ENCODE measurements around the gene GABARAP.
A peak's percentile ranks its signal among the peaks of the same experiment; 100 is the strongest.

GABARAP gene

GRCh38 chr17:7266784-7267183 lies 24.5 kb upstream of the GABARAP start:
- Mint-ChIP-seq H3K36me3 (ENCODE audit: low read depth) (peaks cover 3% of the 10 kb centered on the region), H3K27me3 (ENCODE audit: low read depth) (peaks cover 34% of the 10 kb centered on the region), H3K9me3 (no peaks in the 10 kb centered on the region), H3K27ac (no peak overlapping the region), H3K4me1 (ENCODE audit: low read depth) (peaks cover 14% of the 10 kb centered on the region), H3K4me3 (no peak overlapping the region)

- Mint-ChIP-seq H3K4me1 (ENCODE audit: low read depth) (peaks cover 17% of the 10 kb centered on the region), H3K4me3 (peak overlapping the region; percentile 61), H3K9me3 (no peaks in the 10 kb centered on the region), H3K36me3 (ENCODE audit: low read depth) (peaks cover 9% of the 10 kb centered on the region), H3K27ac (no peak overlapping the region), H3K27me3 (ENCODE audit: low read depth) (peaks cover 31% of the 10 kb centered on the region)
These were observed 21.5 kb upstream of the GABARAP start for GRCh38 chr17:7263801-7264078.

GRCh38 chr17:7262935-7263800 lies 20.9 kb upstream of the GABARAP start:
- Mint-ChIP-seq H3K4me1 (ENCODE audit: low read depth) (peaks cover 17% of the 10 kb centered on the region), H3K36me3 (ENCODE audit: low read depth) (peaks cover 11% of the 10 kb centered on the region), H3K4me3 (peak overlapping the region; percentile 61), H3K27me3 (ENCODE audit: low read depth) (peaks cover 31% of the 10 kb centered on the region), H3K27ac (peak overlapping the region; percentile 55), H3K9me3 (no peaks in the 10 kb centered on the region)

- Mint-ChIP-seq H3K27ac (peak within 1 kb of the TSS; percentile 55), H3K9me3 (no peaks in the 10 kb centered on the region), H3K27me3 (ENCODE audit: low read depth) (peaks cover 31% of the 10 kb centered on the region), H3K4me1 (ENCODE audit: low read depth) (peaks cover 17% of the 10 kb centered on the region), H3K36me3 (ENCODE audit: low read depth) (peaks cover 11% of the 10 kb centered on the region), H3K4me3 (peak within 1 kb of the TSS; percentile 61)
These were observed 20.1 kb upstream of the GABARAP start, which contains the start of gene CLDN7 for GRCh38 chr17:7262192-7262934. Gene CLDN7, minus strand, starts transcription at chr17:7262478. Its CDS starts 435 bp downstream, at chr17:7262043.

- Mint-ChIP-seq H3K27ac (no peak overlapping the region), H3K27me3 (ENCODE audit: low read depth) (peaks cover 27% of the 10 kb centered on the region)
These were observed 19.3 kb upstream of the GABARAP start for GRCh38 chr17:7261379-7262191.

GRCh38 chr17:7260651-7261378 lies 18.6 kb upstream of the GABARAP start:
- Mint-ChIP-seq H3K27me3 (ENCODE audit: low read depth) (peaks cover 27% of the 10 kb centered on the region), H3K36me3 (ENCODE audit: low read depth) (peaks cover 20% of the 10 kb centered on the region), H3K27ac (no peak overlapping the region), H3K4me3 (no peak overlapping the region), H3K9me3 (no peaks in the 10 kb centered on the region), H3K4me1 (ENCODE audit: low read depth) (peaks cover 19% of the 10 kb centered on the region)

More at GRCh38 chr17:7261379-7262191, 19.3 kb upstream of the GABARAP start:
- peaks cover 17% of the 10 kb centered on the region for H3K4me1 Mint-ChIP-seq (ENCODE audit: low read depth)
- H3K36me3 Mint-ChIP-seq (ENCODE audit: low read depth), result peaks cover 14% of the 10 kb centered on the region
- peak overlapping the region; percentile 58 for H3K4me3 Mint-ChIP-seq
- no peaks in the 10 kb centered on the region for H3K9me3 Mint-ChIP-seq

GRCh38 chr17:7260151-7260550 lies 17.9 kb upstream of the GABARAP start:
- no peak overlapping the region for H3K27ac Mint-ChIP-seq
- peaks cover 20% of the 10 kb centered on the region for H3K36me3 Mint-ChIP-seq (ENCODE audit: low read depth)

GRCh38 chr17:7259555-7259889 lies 17.3 kb upstream of the GABARAP start:
- H3K4me3 Mint-ChIP-seq, result no peak overlapping the region
- H3K27me3 Mint-ChIP-seq (ENCODE audit: low read depth), result peaks cover 25% of the 10 kb centered on the region
- peaks cover 19% of the 10 kb centered on the region for H3K4me1 Mint-ChIP-seq (ENCODE audit: low read depth)
- H3K36me3 Mint-ChIP-seq (ENCODE audit: low read depth), result peaks cover 24% of the 10 kb centered on the region
- no peaks in the 10 kb centered on the region for H3K9me3 Mint-ChIP-seq
- no peak overlapping the region for H3K27ac Mint-ChIP-seq

More at GRCh38 chr17:7260151-7260550, 17.9 kb upstream of the GABARAP start:
- Mint-ChIP-seq H3K4me3 (no peak overlapping the region), H3K9me3 (no peaks in the 10 kb centered on the region), H3K27me3 (ENCODE audit: low read depth) (peaks cover 27% of the 10 kb centered on the region), H3K4me1 (ENCODE audit: low read depth) (peaks cover 19% of the 10 kb centered on the region)

- no peak overlapping the region for H3K4me3 Mint-ChIP-seq
- no peaks in the 10 kb centered on the region for H3K9me3 Mint-ChIP-seq
- H3K27ac Mint-ChIP-seq, result no peak overlapping the region
- H3K36me3 Mint-ChIP-seq (ENCODE audit: low read depth), result peaks cover 26% of the 10 kb centered on the region
- peaks cover 18% of the 10 kb centered on the region for H3K4me1 Mint-ChIP-seq (ENCODE audit: low read depth)
- peaks cover 19% of the 10 kb centered on the region for H3K27me3 Mint-ChIP-seq (ENCODE audit: low read depth)
These were observed 16.7 kb upstream of the GABARAP start for GRCh38 chr17:7258731-7259554.

- peaks cover 3% of the 10 kb centered on the region for H3K27me3 Mint-ChIP-seq (ENCODE audit: low read depth)
- H3K9me3 Mint-ChIP-seq, result no peaks in the 10 kb centered on the region
- H3K36me3 Mint-ChIP-seq (ENCODE audit: low read depth), result peaks cover 34% of the 10 kb centered on the region
- H3K27ac Mint-ChIP-seq, result no peak overlapping the region
- H3K4me3 Mint-ChIP-seq, result no peak overlapping the region
- H3K4me1 Mint-ChIP-seq (ENCODE audit: low read depth), result peaks cover 16% of the 10 kb centered on the region
These were observed 14.7 kb upstream of the GABARAP start for GRCh38 chr17:7256766-7257456.

- peaks cover 22% of the 10 kb centered on the region for H3K4me1 Mint-ChIP-seq (ENCODE audit: low read depth)
- peak overlapping the region; percentile 31 for H3K27ac Mint-ChIP-seq
- no peaks in the 10 kb centered on the region for H3K9me3 Mint-ChIP-seq
- H3K4me3 Mint-ChIP-seq, result peak overlapping the region; percentile 12
- H3K27me3 Mint-ChIP-seq (ENCODE audit: low read depth), result no peaks in the 10 kb centered on the region
- peaks cover 34% of the 10 kb centered on the region for H3K36me3 Mint-ChIP-seq (ENCODE audit: low read depth)
These were observed 12.3 kb upstream of the GABARAP start for GRCh38 chr17:7254511-7254910.

- Mint-ChIP-seq H3K4me3 (peak overlapping the region; percentile 93), H3K9me3 (no peaks in the 10 kb centered on the region), H3K4me1 (ENCODE audit: low read depth) (peaks cover 27% of the 10 kb centered on the region), H3K27ac (peak overlapping the region; percentile 98), H3K27me3 (ENCODE audit: low read depth) (no peaks in the 10 kb centered on the region), H3K36me3 (ENCODE audit: low read depth) (peaks cover 27% of the 10 kb centered on the region)
These were observed 10.8 kb upstream of the GABARAP start for GRCh38 chr17:7253082-7253481.
